ENCODE measurements around the gene FOXP1.

FOXP1 gene

GRCh38 chr3:71252466-71252865 lies 331.1 kb downstream of the FOXP1 start:
- Histone ChIP-seq H3K36me3 (replicated peaks; ENCODE audit: low read depth, low read length) (no peaks in the 10 kb centered on the region), H4K20me1 (ENCODE audit: insufficient read depth, low read length) (no peaks in the 10 kb centered on the region), H3K27me3 (ENCODE audit: low read depth, low read length) (no peaks in the 10 kb centered on the region), H3K4me3 (ENCODE audit: low read length) (no peak overlapping the region), H3K9me3 (ENCODE audit: insufficient read depth, low read length) (no peaks in the 10 kb centered on the region), H3K79me2 (ENCODE audit: low read length) (no peaks in the 10 kb centered on the region), H3K27ac (ENCODE audit: low read length) (no peak overlapping the region), H3K9ac (ENCODE audit: low read length) (no peak overlapping the region), H2AFZ (ENCODE audit: low read depth, low read length) (no peak overlapping the region), H3K4me2 (ENCODE audit: low read length) (no peak overlapping the region), H3K4me1 (ENCODE audit: low read length) (peaks cover 19% of the 10 kb centered on the region)
- TF ChIP-seq EZH2phosphoT487 (IDR thresholded peaks at IDR 0.05; ENCODE audit: low read depth) (no peak), CTCF (IDR thresholded peaks at IDR 0.05; ENCODE audit: low read depth, low read length) (no peak)

GRCh38 chr3:71251156-71251775 lies 332.3 kb downstream of the FOXP1 start:
- H3K79me2 ChIP-seq (ENCODE audit: low read length): no peaks in the 10 kb centered on the region
- no peak overlapping the region for H2AFZ ChIP-seq (ENCODE audit: low read depth, low read length)
- H4K20me1 ChIP-seq (ENCODE audit: insufficient read depth, low read length): no peaks in the 10 kb centered on the region
- no peak overlapping the region for H3K4me3 ChIP-seq (ENCODE audit: low read length)
- H3K9me3 ChIP-seq (ENCODE audit: insufficient read depth, low read length): no peaks in the 10 kb centered on the region
- H3K27me3 ChIP-seq (ENCODE audit: low read depth, low read length): no peaks in the 10 kb centered on the region
- H3K36me3 ChIP-seq (replicated peaks; ENCODE audit: low read depth, low read length): no peaks in the 10 kb centered on the region
- no peak overlapping the region for H3K27ac ChIP-seq (ENCODE audit: low read length)
- H3K4me1 ChIP-seq (ENCODE audit: low read length): peaks cover 10% of the 10 kb centered on the region; the same call in 1 of the 2 replicates
- H3K9ac ChIP-seq (ENCODE audit: low read length): no peak overlapping the region
- no peak overlapping the region for H3K4me2 ChIP-seq (ENCODE audit: low read length)
- TF ChIP-seq CTCF (IDR thresholded peaks at IDR 0.05; ENCODE audit: low read depth, low read length) (no peak), EZH2phosphoT487 (IDR thresholded peaks at IDR 0.05; ENCODE audit: low read depth) (no peak)

- 0 out of 2 replicates have a peak, but pooled peaks cover under 1% of the 10 kb centered on the region for H3K27me3 ChIP-seq (ENCODE audit: low read depth, low read length)
- no peak overlapping the region for H3K27ac ChIP-seq (ENCODE audit: low read length)
- H3K79me2 ChIP-seq (ENCODE audit: low read length): no peaks in the 10 kb centered on the region
- no peaks in the 10 kb centered on the region for H3K36me3 ChIP-seq (replicated peaks; ENCODE audit: low read depth, low read length)
- H3K4me2 ChIP-seq (ENCODE audit: low read length): no peak overlapping the region
- H3K9me3 ChIP-seq (ENCODE audit: insufficient read depth, low read length): no peaks in the 10 kb centered on the region
- H3K9ac ChIP-seq (ENCODE audit: low read length): no peak overlapping the region
- H4K20me1 ChIP-seq (ENCODE audit: insufficient read depth, low read length): no peaks in the 10 kb centered on the region
- no peak overlapping the region for H3K4me3 ChIP-seq (ENCODE audit: low read length)
- H3K4me1 ChIP-seq (ENCODE audit: low read length): peaks cover 9% of the 10 kb centered on the region
- no peak for TF ChIP-seq EZH2phosphoT487 (IDR thresholded peaks at IDR 0.05; ENCODE audit: low read depth)
- TF ChIP-seq CTCF (IDR thresholded peaks at IDR 0.05; ENCODE audit: low read depth, low read length): no peak
- H2AFZ ChIP-seq (ENCODE audit: low read depth, low read length): no peak overlapping the region
Observed at GRCh38 chr3:71250026-71250425, 333.5 kb downstream of the FOXP1 start.

GRCh38 chr3:71247958-71248335 lies 335.6 kb downstream of the FOXP1 start:
- Histone ChIP-seq H4K20me1 (ENCODE audit: insufficient read depth, low read length) (no peaks in the 10 kb centered on the region), H3K9ac (ENCODE audit: low read length) (no peak overlapping the region), H3K4me2 (ENCODE audit: low read length) (no peak overlapping the region), H3K79me2 (ENCODE audit: low read length) (no peaks in the 10 kb centered on the region), H2AFZ (ENCODE audit: low read depth, low read length) (no peak overlapping the region), H3K9me3 (ENCODE audit: insufficient read depth, low read length) (no peaks in the 10 kb centered on the region), H3K4me1 (ENCODE audit: low read length) (peaks cover 9% of the 10 kb centered on the region), H3K36me3 (replicated peaks; ENCODE audit: low read depth, low read length) (no peaks in the 10 kb centered on the region), H3K27me3 (ENCODE audit: low read depth, low read length) (peaks cover 19% of the 10 kb centered on the region), H3K27ac (ENCODE audit: low read length) (no peak overlapping the region), H3K4me3 (ENCODE audit: low read length) (no peak overlapping the region)
- TF ChIP-seq EZH2phosphoT487 (IDR thresholded peaks at IDR 0.05; ENCODE audit: low read depth): no peak
- TF ChIP-seq CTCF (IDR thresholded peaks at IDR 0.05; ENCODE audit: low read depth, low read length): no peak

All from OCI-LY3 (cell line).